Gastroesophageal sphincter (tissue), 3 donors: ENCODE data around the gene ADCY6.

Source experiments
- EP300 ChIP-seq: sonication (generic); formaldehyde crosslinking; IDR thresholded peaks from one replicate; pipeline ENCODE4 v1.6.1; 2017; ENCODE audit warnings: antibody characterized with exemption, mild to moderate bottlenecking
- POLR2A ChIP-seq, 2 donors: fragments of 450-650 bp; IDR thresholded peaks; one replicate each; pipeline ENCODE4 v1.6.1; 2017; ENCODE audit warnings: antibody characterized with exemption in 2 of 2, mild to moderate bottlenecking in 2 of 2, moderate library complexity in 1 of 2
- POLR2AphosphoS5 ChIP-seq: sonication (generic); formaldehyde crosslinking; IDR thresholded peaks from one replicate; pipeline ENCODE4 v1.6.1; 2017; ENCODE audit warnings: antibody characterized with exemption
- TF ChIP-seq, protein P1 (sequence below), 4 experiments: fragments of 200-600 bp in 2 of 4; fragments of 450-650 bp in 2 of 4; sonication (generic) in 1 of 4; IDR thresholded peaks; one replicate each; pipeline ENCODE4 v1.5.1; 2017 to 2019; ENCODE audit warnings: antibody characterized with exemption in 4 of 4, mild to moderate bottlenecking in 2 of 4, moderate library complexity in 2 of 4

DNA sequence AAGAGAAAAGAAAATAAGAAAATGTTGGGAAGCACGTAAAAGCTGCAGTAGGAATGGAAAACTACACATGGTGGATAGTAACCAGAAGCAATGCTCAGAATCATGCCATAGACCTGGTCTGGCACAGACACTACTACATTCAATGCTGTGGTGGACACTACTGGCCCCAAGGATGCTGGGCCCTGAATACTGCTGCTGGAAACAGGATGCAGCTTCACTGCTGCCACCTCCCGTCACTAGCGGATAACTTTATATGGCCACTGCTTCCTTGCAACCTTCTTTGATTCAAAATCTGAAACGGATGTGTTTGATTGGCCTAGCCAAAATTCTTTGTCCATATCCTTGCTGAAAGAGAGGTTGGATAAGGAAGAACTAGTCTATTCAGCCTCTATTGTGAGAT is 30.7 kb downstream of the ADCY6 start:
- TF ChIP-seq, protein P1, sequence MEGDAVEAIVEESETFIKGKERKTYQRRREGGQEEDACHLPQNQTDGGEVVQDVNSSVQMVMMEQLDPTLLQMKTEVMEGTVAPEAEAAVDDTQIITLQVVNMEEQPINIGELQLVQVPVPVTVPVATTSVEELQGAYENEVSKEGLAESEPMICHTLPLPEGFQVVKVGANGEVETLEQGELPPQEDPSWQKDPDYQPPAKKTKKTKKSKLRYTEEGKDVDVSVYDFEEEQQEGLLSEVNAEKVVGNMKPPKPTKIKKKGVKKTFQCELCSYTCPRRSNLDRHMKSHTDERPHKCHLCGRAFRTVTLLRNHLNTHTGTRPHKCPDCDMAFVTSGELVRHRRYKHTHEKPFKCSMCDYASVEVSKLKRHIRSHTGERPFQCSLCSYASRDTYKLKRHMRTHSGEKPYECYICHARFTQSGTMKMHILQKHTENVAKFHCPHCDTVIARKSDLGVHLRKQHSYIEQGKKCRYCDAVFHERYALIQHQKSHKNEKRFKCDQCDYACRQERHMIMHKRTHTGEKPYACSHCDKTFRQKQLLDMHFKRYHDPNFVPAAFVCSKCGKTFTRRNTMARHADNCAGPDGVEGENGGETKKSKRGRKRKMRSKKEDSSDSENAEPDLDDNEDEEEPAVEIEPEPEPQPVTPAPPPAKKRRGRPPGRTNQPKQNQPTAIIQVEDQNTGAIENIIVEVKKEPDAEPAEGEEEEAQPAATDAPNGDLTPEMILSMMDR (IDR thresholded peaks at IDR 0.05) = no peak
- no peak for TF ChIP-seq POLR2AphosphoS5
- no peak for TF ChIP-seq POLR2A (IDR thresholded peaks at IDR 0.05)
- TF ChIP-seq EP300 = no peak
